NT2/D1 (cell line): ENCODE results near the gene KLHL29.

Experiments
- SUZ12 ChIP-seq: IDR thresholded peaks from 2 replicates; pipeline ENCODE4 v1.6.1; 2011; ENCODE audit not compliant: insufficient read length, insufficient read depth; ENCODE audit errors: extremely low read depth
- YY1 ChIP-seq: IDR thresholded peaks from 2 replicates; pipeline ENCODE4 v1.6.1; 2011; ENCODE audit not compliant: insufficient read length, insufficient read depth
- ZNF274 ChIP-seq: IDR thresholded peaks from 2 replicates; pipeline ENCODE4 v1.6.1; 2011; ENCODE audit warnings: mild to moderate bottlenecking, low read depth, low read length

GRCh38 chr2:23615216-23616020 lies 230.4 kb downstream of the KLHL29 start:
- TF ChIP-seq YY1 (no peak), ZNF274 (no peak), SUZ12 (no peak)
